H9 (cell line): ENCODE measurements around the gene NOBOX. TPM values are rescaled to one million over a fixed set of nuclear protein-coding genes. Genes with fewer than 3 reads are reported as not detected.

Experiments used
- DNase-seq: peaks from one replicate; pipeline ENCODE4 v3.0.0-alpha.2; 2017
- H2AFZ ChIP-seq: one replicate; pipeline ENCODE4 v1.6.1; 2013; ENCODE audit warnings: mild to moderate bottlenecking, low read length, control low read depth, moderate library complexity
- H2AK5ac ChIP-seq: 2 replicates; pipeline ENCODE4 v1.6.1; 2013; ENCODE audit warnings: low read length, control low read depth, mixed read lengths; ENCODE audit not compliant: insufficient read length
- H2BK120ac ChIP-seq: one replicate; pipeline ENCODE4 v1.6.1; 2013; ENCODE audit warnings: low read depth, mild to moderate bottlenecking, low read length, control low read depth, inconsistent platforms; ENCODE audit not compliant: poor library complexity, severe bottlenecking
- H2BK12ac ChIP-seq: 2 replicates; pipeline ENCODE4 v1.6.1; 2013; ENCODE audit warnings: low read length, control low read depth, mixed read lengths, low read depth; ENCODE audit not compliant: insufficient read length
- H2BK15ac ChIP-seq: 2 replicates; pipeline ENCODE4 v1.6.1; 2013; ENCODE audit warnings: low read depth, low read length, control low read depth
- H2BK20ac ChIP-seq: one replicate; pipeline ENCODE4 v1.6.1; 2013; ENCODE audit warnings: low read depth, mild to moderate bottlenecking, low read length, control low read depth, inconsistent platforms; ENCODE audit not compliant: poor library complexity, severe bottlenecking
- H2BK5ac ChIP-seq: 2 replicates; pipeline ENCODE4 v1.6.1; 2013; ENCODE audit warnings: low read length, control low read depth, mixed read lengths; ENCODE audit not compliant: insufficient read length
- H3K14ac ChIP-seq: 2 replicates; pipeline ENCODE4 v1.6.1; 2013; ENCODE audit warnings: low read length, control low read depth; ENCODE audit not compliant: insufficient read depth
- H3K18ac ChIP-seq: 2 replicates; pipeline ENCODE4 v1.6.1; 2013; ENCODE audit warnings: low read depth, mild to moderate bottlenecking, mixed read lengths, low read length, control low read depth; ENCODE audit not compliant: insufficient read length
- H3K23ac ChIP-seq: 2 replicates; pipeline ENCODE4 v1.6.1; 2013; ENCODE audit warnings: low read length, control low read depth, mixed read lengths, low read depth; ENCODE audit not compliant: insufficient read length
- H3K23me2 ChIP-seq: 2 replicates; pipeline ENCODE4 v1.6.1; 2013; ENCODE audit warnings: low read depth, mild to moderate bottlenecking, mixed read lengths, low read length, control low read depth; ENCODE audit not compliant: insufficient read length, poor library complexity, severe bottlenecking
- H3K27ac ChIP-seq: 2 replicates; pipeline ENCODE4 v1.5.1; 2013; ENCODE audit warnings: low read length, control low read depth, mixed read lengths, low read depth; ENCODE audit not compliant: insufficient read length
- H3K27me3 ChIP-seq: 2 replicates; pipeline ENCODE4 v1.6.1; 2013; ENCODE audit warnings: low read length, control low read depth, inconsistent platforms; ENCODE audit not compliant: insufficient read depth
- H3K4ac ChIP-seq: 2 replicates; pipeline ENCODE4 v1.6.1; 2013; ENCODE audit warnings: low read depth, mild to moderate bottlenecking, control low read depth, inconsistent platforms, low read length, moderate library complexity
- H3K4me1 ChIP-seq: 2 replicates; pipeline ENCODE4 v1.6.1; 2013; ENCODE audit warnings: low read length, control low read depth, inconsistent platforms; ENCODE audit not compliant: insufficient read depth
- H3K4me2 ChIP-seq: 2 replicates; pipeline ENCODE4 v1.6.1; 2013; ENCODE audit warnings: low read length, control low read depth, mixed read lengths; ENCODE audit not compliant: insufficient read length, insufficient read depth
- H3K56ac ChIP-seq: 2 replicates; pipeline ENCODE4 v1.6.1; 2013; ENCODE audit warnings: low read depth, mild to moderate bottlenecking, mixed read lengths, low read length, control low read depth; ENCODE audit not compliant: insufficient read length
- H3K79me1 ChIP-seq: 2 replicates; pipeline ENCODE4 v1.6.1; 2013; ENCODE audit warnings: low read depth, mild to moderate bottlenecking, moderate library complexity, low read length, control low read depth, inconsistent platforms; ENCODE audit not compliant: insufficient read depth, poor library complexity, severe bottlenecking
- H3K79me2 ChIP-seq: 2 replicates; pipeline ENCODE4 v1.6.1; 2013; ENCODE audit warnings: low read length, control low read depth, inconsistent platforms; ENCODE audit not compliant: insufficient read depth
- H3K9ac ChIP-seq: 2 replicates; pipeline ENCODE4 v1.6.1; 2013; ENCODE audit warnings: low read length, control low read depth, mixed read lengths; ENCODE audit not compliant: insufficient read length; ENCODE audit errors: extremely low read depth
- H3K9me3 ChIP-seq: one replicate; pipeline ENCODE4 v1.6.1; 2013; ENCODE audit warnings: low read depth, low read length, inconsistent platforms; ENCODE audit not compliant: control insufficient read depth
- H3T11ph ChIP-seq: one replicate; pipeline ENCODE4 v1.6.1; 2013; ENCODE audit warnings: mild to moderate bottlenecking, low read length, control low read depth, inconsistent platforms
- H4K20me1 ChIP-seq: one replicate; pipeline ENCODE4 v1.6.1; 2013; ENCODE audit not compliant: control insufficient read depth, insufficient read length, insufficient read depth
- H4K5ac ChIP-seq: 2 replicates; pipeline ENCODE4 v1.6.1; 2013; ENCODE audit warnings: low read depth, mild to moderate bottlenecking, mixed read lengths, low read length, control low read depth; ENCODE audit not compliant: insufficient read length
- H4K8ac ChIP-seq: replicated peaks from 2 replicates; pipeline ENCODE4 v1.6.1; 2013; ENCODE audit warnings: low read length, control low read depth, mixed read lengths, low read depth; ENCODE audit not compliant: insufficient read length
- H4K91ac ChIP-seq: 2 replicates; pipeline ENCODE4 v1.6.1; 2013; ENCODE audit warnings: low read depth, mild to moderate bottlenecking, moderate library complexity, mixed read lengths, low read length, control low read depth; ENCODE audit not compliant: insufficient read length
- H3K27ac Mint-ChIP-seq, 3 experiments: 2 replicates in 2 of 3; 3 replicates in 1 of 3; pipeline ENCODE4 v1.8.0; 2020 to 2021; ENCODE audit warnings: mixed read lengths in 3 of 3, mild to moderate bottlenecking in 1 of 3, moderate library complexity in 1 of 3
- H3K27me3 Mint-ChIP-seq: 2 replicates; pipeline ENCODE4 v1.8.0; 2021; ENCODE audit warnings: low read depth, mild to moderate bottlenecking, moderate library complexity, mixed read lengths
- H3K36me3 Mint-ChIP-seq, 3 experiments: 2 replicates in 2 of 3; 3 replicates in 1 of 3; pipeline ENCODE4 v1.8.0; 2020 to 2021; ENCODE audit warnings: low read depth in 3 of 3, mixed read lengths in 3 of 3; ENCODE audit not compliant: insufficient read depth in 1 of 3
- H3K4me1 Mint-ChIP-seq, 2 experiments: 2 replicates each; pipeline ENCODE4 v1.8.0; 2020; ENCODE audit warnings: mixed read lengths in 2 of 2
- H3K4me3 Mint-ChIP-seq, 2 experiments: 2 replicates in 1 of 2; 3 replicates in 1 of 2; pipeline ENCODE4 v1.8.0; 2020 to 2021; ENCODE audit warnings: mild to moderate bottlenecking in 2 of 2, mixed read lengths in 2 of 2, moderate library complexity in 1 of 2
- H3K9me3 Mint-ChIP-seq, 2 experiments: 2 replicates in 1 of 2; 3 replicates in 1 of 2; pipeline ENCODE4 v1.8.0; 2020; ENCODE audit warnings: mild to moderate bottlenecking in 2 of 2, mixed read lengths in 2 of 2, moderate library complexity in 1 of 2
- CTCF ChIP-seq: fragments of 200-600 bp; sonication (generic); conservative IDR thresholded peaks from 3 replicates; pipeline ENCODE4 v1.8.0; 2021; ENCODE audit warnings: antibody characterized with exemption, mild to moderate bottlenecking
- WGBS: extraction: QIAGEN DNeasy Blood & Tissue Kit; methylation state at CpG from one replicate; pipeline ENCODE4 v1.1.7; 2013; ENCODE audit warnings: missing lambda C conversion rate, low lambda C conversion rate, mixed read lengths; ENCODE audit not compliant: insufficient read length; ENCODE audit errors: extremely low coverage; 5-methylcytosine and 5-hydroxymethylcytosine counted together
- total RNA-seq: library from RNA; stranded (reverse); gene quantifications from 2 replicates; pipeline ENCODE4 v1.2.1, GENCODE V29; 2021

NOBOX gene
- total RNA-seq, 1 experiment from 2014 or later = not detected

DNA sequence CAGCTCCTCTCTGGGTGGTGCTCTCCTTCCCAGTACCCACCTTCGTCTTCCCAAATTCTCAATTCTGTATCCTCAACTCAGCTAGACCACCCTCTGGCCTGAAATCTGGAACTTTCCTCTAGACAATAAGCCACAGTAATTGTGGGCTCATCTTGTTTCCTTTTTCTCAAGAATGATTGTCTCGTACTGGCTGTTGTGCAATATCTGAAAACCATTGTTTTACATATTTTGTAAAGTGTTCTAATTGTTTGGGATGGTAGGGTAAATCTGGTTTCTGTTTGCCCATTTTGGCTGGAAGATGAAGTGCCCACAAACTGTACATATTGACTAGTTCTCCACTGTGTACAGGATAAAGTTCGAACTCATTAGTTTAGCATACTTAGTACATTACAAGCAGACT is 11.3 kb upstream of the NOBOX start:
- Histone ChIP-seq H3T11ph (no peak overlapping the region), H3K9ac (no peak overlapping the region), H3K79me2 (no peaks in the 10 kb centered on the region), H3K56ac (no peak overlapping the region), H2BK5ac (no peak overlapping the region), H3K14ac (no peak overlapping the region), H2BK15ac (no peak overlapping the region), H2AFZ (no peak overlapping the region), H3K27ac (no peak overlapping the region), H2AK5ac (no peak overlapping the region), H3K23me2 (no peaks in the 10 kb centered on the region), H4K91ac (no peak overlapping the region), H3K4me1 (peaks cover 4% of the 10 kb centered on the region; the same call in 1 of the 2 replicates), H3K79me1 (no peaks in the 10 kb centered on the region), H3K9me3 (no peaks in the 10 kb centered on the region), H3K4me2 (no peak overlapping the region), H4K5ac (no peak overlapping the region), H4K20me1 (no peaks in the 10 kb centered on the region), H3K18ac (no peak overlapping the region), H2BK120ac (no peak overlapping the region), H3K4ac (no peak overlapping the region), H2BK12ac (no peak overlapping the region), H2BK20ac (no peak overlapping the region), H3K27me3 (no peaks in the 10 kb centered on the region), H3K23ac (no peak overlapping the region), H4K8ac (no peak overlapping the region)
- Mint-ChIP-seq H3K9me3 (peaks cover 9 to 12% of the 10 kb centered on the region in 2 experiments; a peak in 4 of 5 replicates), H3K4me1 (peaks cover 5 to 15% of the 10 kb centered on the region in 2 experiments), H3K27me3 (no peaks in the 10 kb centered on the region), H3K27ac (no peak overlapping the region), H3K4me3 (no peak overlapping the region), H3K36me3 (peaks cover 0 to 20% (median 5%) of the 10 kb centered on the region in 3 experiments; a peak in 5 of 7 replicates)
- TF ChIP-seq CTCF = no peak
- DNase-seq = no peak
- WGBS = no CpG with 5 or more reads among the region's 3 CpGs
